GM20431 (cell line): ENCODE data around the gene BRIX1.
"Not testable (repeated sequence)": the region's sequence is repeated elsewhere in the genome, so short reads cannot be mapped to it uniquely, and the experiment has no call there.

ENCODE experiments used
- in situ Hi-C: fragments of 300-500 bp; cut with MseI, MboI; formaldehyde crosslinking; loops from one replicate; pipeline ENCODE4 v1.15.0; 2020; ENCODE audit warnings: low sequenced_read_pairs; ENCODE audit not compliant: unreplicated experiment

The BRIX1 gene

GRCh38 chr5:34957321-34957720 is 41.8 kb downstream of the BRIX1 start:
- in situ Hi-C loops, result loop anchor here (10.0 kb wide), 1 partner anchor 47 kb away; no protein-coding TSS in a partner anchor

GRCh38 chr5:34957857-34958690 is 42.6 kb downstream of the BRIX1 start:
- in situ Hi-C loops, result loop anchor here (10.0 kb wide), 1 partner anchor 47 kb away; no protein-coding TSS in a partner anchor

- in situ Hi-C loops, result loop anchor here (10.0 kb wide), 1 partner anchor 45 kb away; no protein-coding TSS in a partner anchor
Measured at GRCh38 chr5:34959323-34959722, 43.8 kb downstream of the BRIX1 start.

- in situ Hi-C loops, result no loop called here
Measured at GRCh38 chr5:34967540-34967939, 52.0 kb downstream of the BRIX1 start.

GRCh38 chr5:34968258-34968657 is 52.7 kb downstream of the BRIX1 start:
- in situ Hi-C loops, result no loop called here

GRCh38 chr5:34970552-34970951 is 55.0 kb downstream of the BRIX1 start:
- in situ Hi-C loops, result no loop called here

- in situ Hi-C loops, result not testable (repeated sequence)
Measured at GRCh38 chr5:34971655-34972054, 56.1 kb downstream of the BRIX1 start.
